ENCODE data around the gene ROR1.
"Not testable (repeated sequence)": the region's sequence is repeated elsewhere in the genome, so short reads cannot be mapped to it uniquely, and the experiment has no call there.

ROR1 gene

GRCh38 chr1:63794354-63794753 lies 20.5 kb downstream of the ROR1 start:
- no peak for DNase-seq (ENCODE audit: low read depth in 2 of 2)

- no peak for DNase-seq (ENCODE audit: low read depth in 2 of 2)
Observed at GRCh38 chr1:63794939-63795378, 21.1 kb downstream of the ROR1 start.

GRCh38 chr1:63795455-63795854 lies 21.6 kb downstream of the ROR1 start:
- no peak for DNase-seq (ENCODE audit: low read depth in 2 of 2)

GRCh38 chr1:63797056-63797726 lies 23.4 kb downstream of the ROR1 start:
- no peak for DNase-seq (ENCODE audit: low read depth in 2 of 2)

- no peak for DNase-seq (ENCODE audit: low read depth in 2 of 2)
Observed at GRCh38 chr1:63798284-63798683, 24.5 kb downstream of the ROR1 start.

GRCh38 chr1:63799307-63799706 lies 25.5 kb downstream of the ROR1 start:
- DNase-seq (ENCODE audit: low read depth in 2 of 2), result no peak

GRCh38 chr1:63799820-63800219 lies 26.0 kb downstream of the ROR1 start:
- no peak for DNase-seq (ENCODE audit: low read depth in 2 of 2)

- DNase-seq (ENCODE audit: low read depth in 2 of 2), result no peak
Observed at GRCh38 chr1:63802109-63802508, 28.3 kb downstream of the ROR1 start.

GRCh38 chr1:63804829-63805484 lies 31.1 kb downstream of the ROR1 start:
- no peak for DNase-seq (ENCODE audit: low read depth in 2 of 2)

GRCh38 chr1:63807046-63807445 lies 33.2 kb downstream of the ROR1 start:
- no peak for DNase-seq (ENCODE audit: low read depth in 2 of 2)

GRCh38 chr1:63810936-63811469 lies 37.2 kb downstream of the ROR1 start:
- no peak for DNase-seq (ENCODE audit: low read depth in 2 of 2)

GRCh38 chr1:63812071-63812700 lies 38.4 kb downstream of the ROR1 start:
- no peak for DNase-seq (ENCODE audit: low read depth in 2 of 2)

GRCh38 chr1:63813829-63814277 lies 40.0 kb downstream of the ROR1 start:
- no peak for DNase-seq (ENCODE audit: low read depth in 2 of 2)

- DNase-seq (ENCODE audit: low read depth in 2 of 2), result not testable (repeated sequence)
Observed at GRCh38 chr1:63816217-63816815, 42.5 kb downstream of the ROR1 start.

- DNase-seq (ENCODE audit: low read depth in 2 of 2), result no peak
Observed at GRCh38 chr1:63817152-63817667, 43.4 kb downstream of the ROR1 start.

GRCh38 chr1:63817700-63818099 lies 43.9 kb downstream of the ROR1 start:
- DNase-seq (ENCODE audit: low read depth in 2 of 2), result no peak

- no peak for DNase-seq (ENCODE audit: low read depth in 2 of 2)
Observed at GRCh38 chr1:63818567-63819325, 44.9 kb downstream of the ROR1 start.

- DNase-seq (ENCODE audit: low read depth in 2 of 2), result no peak
Observed at GRCh38 chr1:63819795-63820194, 46.0 kb downstream of the ROR1 start.

GRCh38 chr1:63821091-63822005 lies 47.5 kb downstream of the ROR1 start:
- DNase-seq (ENCODE audit: low read depth in 2 of 2), result no peak

GRCh38 chr1:63822540-63822939 lies 48.7 kb downstream of the ROR1 start:
- no peak for DNase-seq (ENCODE audit: low read depth in 2 of 2)

All from stimulated activated CD8-positive, alpha-beta memory T cell treated with anti-CD3 and anti-CD28 coated beads, Interleukin-15, amount 100 ng/mL, for 4 hours (primary cell).